H54 (cell line): ENCODE data around the gene HPX.
"Not testable (repeated sequence)": the region's sequence is repeated elsewhere in the genome, so short reads cannot be mapped to it uniquely, and the experiment has no call there.

Experiments
- DNase-seq: peaks from one replicate; pipeline ENCODE4 v3.0.0; 2011; ENCODE audit warnings: low spot score, mixed read lengths; ENCODE audit not compliant: insufficient read length
- FAIRE-seq: peaks from 3 replicates; lab custom pipeline; 2011; peaks lifted over from hg19 to GRCh38; lab: Jason Lieb, UNC
- POLR2A ChIP-seq: IDR thresholded peaks from 2 replicates; pipeline ENCODE4 v1.6.1; 2011; ENCODE audit warnings: low read depth, mild to moderate bottlenecking, low read length

The HPX gene

GRCh38 chr11:6397636-6398035 is 43.2 kb downstream of the HPX start:
- TF ChIP-seq POLR2A = no peak
- FAIRE-seq (no peak), DNase-seq (no peak)

GRCh38 chr11:6397156-6397555 is 43.6 kb downstream of the HPX start:
- DNase-seq = no peak
- TF ChIP-seq POLR2A = no peak
- FAIRE-seq = no peak

GRCh38 chr11:6395470-6396060 is 45.2 kb downstream of the HPX start:
- TF ChIP-seq POLR2A = no peak
- FAIRE-seq (no peak), DNase-seq (no peak)

GRCh38 chr11:6393989-6394670 is 46.7 kb downstream of the HPX start:
- no peak for TF ChIP-seq POLR2A
- DNase-seq = no peak
- no peak for FAIRE-seq

GRCh38 chr11:6392251-6392650 is 48.5 kb downstream of the HPX start:
- DNase-seq, FAIRE-seq: not testable (repeated sequence)

GRCh38 chr11:6391537-6392134 is 49.2 kb downstream of the HPX start:
- no peak for TF ChIP-seq POLR2A
- FAIRE-seq = no peak
- DNase-seq = no peak

GRCh38 chr11:6390718-6391469 is 49.9 kb downstream of the HPX start:
- DNase-seq (no peak), FAIRE-seq (no peak)
- no peak for TF ChIP-seq POLR2A

- FAIRE-seq = peak; percentile 57
Observed at GRCh38 chr11:6389905-6390717, 50.7 kb downstream of the HPX start, which contains the start of gene SMPD1. TSS of gene SMPD1 (plus strand) at chr11:6390474. CDS start at chr11:6390599, 125 bp downstream.

GRCh38 chr11:6388748-6389147 is 52.0 kb downstream of the HPX start:
- DNase-seq (no peak), FAIRE-seq (no peak)
- no peak for TF ChIP-seq POLR2A

More at GRCh38 chr11:6389905-6390717, 50.7 kb downstream of the HPX start, which contains the start of gene SMPD1:
- peak; percentile 78 for TF ChIP-seq POLR2A
- peak; percentile 98 for DNase-seq

- TF ChIP-seq POLR2A = no peak
- DNase-seq (no peak), FAIRE-seq (no peak)
Observed at GRCh38 chr11:6387811-6388599, 52.8 kb downstream of the HPX start.

GRCh38 chr11:6385046-6385777 is 55.6 kb downstream of the HPX start:
- no peak for FAIRE-seq
- TF ChIP-seq POLR2A = no peak
- no peak for DNase-seq
